Neural progenitor cell (in vitro differentiated cells): ENCODE results near the gene FAM163A. TPM values are rescaled to one million over a fixed set of nuclear protein-coding genes. Genes with fewer than 3 reads are reported as not detected.

Experiments used
- DNase-seq: peaks from one replicate; pipeline ENCODE4 v3.0.0-alpha.2; 2016; ENCODE audit warnings: low spot score
- H2AFZ ChIP-seq: fragments of 200-600 bp; sonication (generic); replicated peaks from 2 replicates; pipeline ENCODE4 v1.6.1; 2016; ENCODE audit warnings: antibody characterized with exemption
- H3F3A ChIP-seq: fragments of 200-600 bp; sonication (generic); 2 replicates; pipeline ENCODE4 v1.6.1; 2016; ENCODE audit warnings: antibody characterized with exemption, low read depth
- H3K27ac ChIP-seq: fragments of 200-600 bp; sonication (generic); 2 replicates; pipeline ENCODE4 v1.5.1; 2016; ENCODE audit warnings: mild to moderate bottlenecking
- H3K27me3 ChIP-seq: fragments of 200-600 bp; sonication (generic); 2 replicates; pipeline ENCODE4 v1.6.1; 2016; ENCODE audit warnings: mild to moderate bottlenecking, moderate library complexity
- H3K36me3 ChIP-seq: fragments of 200-600 bp; sonication (generic); 2 replicates; pipeline ENCODE4 v1.5.1; 2016
- H3K4me1 ChIP-seq: fragments of 200-600 bp; sonication (generic); 2 replicates; pipeline ENCODE4 v1.6.1; 2016; ENCODE audit warnings: mixed run types
- H3K4me2 ChIP-seq: fragments of 200-600 bp; sonication (generic); 2 replicates; pipeline ENCODE4 v1.6.1; 2016
- H3K4me3 ChIP-seq: fragments of 200-600 bp; sonication (generic); 2 replicates; pipeline ENCODE4 v1.5.1; 2016
- H3K79me2 ChIP-seq: fragments of 200-600 bp; sonication (generic); 2 replicates; pipeline ENCODE4 v1.6.1; 2016; ENCODE audit warnings: low read depth
- H3K9ac ChIP-seq: fragments of 200-600 bp; sonication (generic); 2 replicates; pipeline ENCODE4 v1.6.1; 2016
- H3K9me3 ChIP-seq: fragments of 200-600 bp; sonication (generic); 2 replicates; pipeline ENCODE4 v1.5.1; 2016; ENCODE audit warnings: low read depth
- H4K20me1 ChIP-seq: fragments of 200-600 bp; sonication (generic); 2 replicates; pipeline ENCODE4 v1.6.1; 2016; ENCODE audit warnings: low read depth
- H3K27ac Mint-ChIP-seq: 3 replicates; pipeline ENCODE4 v1.8.0; 2021; ENCODE audit warnings: mixed read lengths
- H3K27me3 Mint-ChIP-seq: 2 replicates; pipeline ENCODE4 v1.8.0; 2022; ENCODE audit warnings: low read depth, mild to moderate bottlenecking, inconsistent platforms, moderate library complexity, mixed read lengths; ENCODE audit not compliant: insufficient read depth
- H3K36me3 Mint-ChIP-seq: 3 replicates; pipeline ENCODE4 v1.8.0; 2021; ENCODE audit warnings: mixed read lengths
- H3K4me1 Mint-ChIP-seq: 3 replicates; pipeline ENCODE4 v1.8.0; 2021; ENCODE audit warnings: mixed read lengths
- H3K4me3 Mint-ChIP-seq: 3 replicates; pipeline ENCODE4 v1.8.0; 2021; ENCODE audit warnings: mild to moderate bottlenecking, moderate library complexity, mixed read lengths
- H3K9me3 Mint-ChIP-seq: 3 replicates; pipeline ENCODE4 v1.8.0; 2020; ENCODE audit warnings: mixed read lengths
- EZH2 ChIP-seq: fragments of 200-600 bp; sonication (generic); IDR thresholded peaks from 2 replicates; pipeline ENCODE4 v1.6.1; 2017; ENCODE audit warnings: antibody characterized with exemption, mild to moderate bottlenecking, moderate library complexity
- EZH2phosphoT487 ChIP-seq: fragments of 200-600 bp; sonication (generic); IDR thresholded peaks from 2 replicates; pipeline ENCODE4 v1.6.1; 2017; ENCODE audit warnings: antibody characterized with exemption
- total RNA-seq: library from RNA; depleted of rRNA; stranded (reverse); fragments of >200 nt; gene quantifications from 2 replicates; pipeline ENCODE4 v1.2.3, GENCODE V29; 2015; ENCODE audit warnings: low replicate concordance
- TF ChIP-seq, protein P1 (sequence below): fragments of 200-600 bp; sonication (generic); IDR thresholded peaks from 2 replicates; pipeline ENCODE4 v1.5.1; 2017; ENCODE audit warnings: antibody characterized with exemption, mild to moderate bottlenecking

FAM163A gene
- total RNA-seq, 1 donor from 2014 or later, result 0.11 TPM

DNA sequence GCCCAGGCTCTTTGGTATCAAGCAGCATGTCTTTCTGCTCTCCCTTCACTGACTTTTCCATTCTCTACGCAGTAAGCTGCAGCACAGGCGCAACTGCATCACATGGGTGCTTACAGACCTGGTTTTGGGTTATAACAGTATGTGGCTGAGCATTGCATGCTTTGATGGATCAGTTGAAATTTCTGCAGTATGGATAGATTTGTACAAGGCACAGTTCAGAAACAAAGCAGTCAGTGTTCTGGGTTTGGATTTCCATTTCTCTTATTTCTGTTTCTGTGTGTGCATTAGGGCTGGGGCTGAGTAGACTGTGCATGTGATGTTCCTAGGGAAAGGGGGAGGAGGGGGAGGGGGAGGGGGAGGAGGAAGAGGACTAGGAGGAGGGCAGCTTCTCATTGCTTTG, 4.5 kb downstream of the FAM163A start:
- Histone ChIP-seq H3K9ac (no peak overlapping the region), H3K79me2 (no peaks in the 10 kb centered on the region), H3K27me3 (peaks cover 66% of the 10 kb centered on the region), H3K36me3 (no peaks in the 10 kb centered on the region), H3K4me2 (no peak overlapping the region), H3K9me3 (peaks cover 4% of the 10 kb centered on the region), H2AFZ (no peak overlapping the region), H3K4me3 (no peak overlapping the region), H3K27ac (no peak overlapping the region), H3K4me1 (no peaks in the 10 kb centered on the region), H3F3A (no peaks in the 10 kb centered on the region), H4K20me1 (no peaks in the 10 kb centered on the region)
- peaks cover 8% of the 10 kb centered on the region for H3K4me1 Mint-ChIP-seq
- no peak for TF ChIP-seq EZH2phosphoT487
- no peak for TF ChIP-seq EZH2
- TF ChIP-seq, protein P1, sequence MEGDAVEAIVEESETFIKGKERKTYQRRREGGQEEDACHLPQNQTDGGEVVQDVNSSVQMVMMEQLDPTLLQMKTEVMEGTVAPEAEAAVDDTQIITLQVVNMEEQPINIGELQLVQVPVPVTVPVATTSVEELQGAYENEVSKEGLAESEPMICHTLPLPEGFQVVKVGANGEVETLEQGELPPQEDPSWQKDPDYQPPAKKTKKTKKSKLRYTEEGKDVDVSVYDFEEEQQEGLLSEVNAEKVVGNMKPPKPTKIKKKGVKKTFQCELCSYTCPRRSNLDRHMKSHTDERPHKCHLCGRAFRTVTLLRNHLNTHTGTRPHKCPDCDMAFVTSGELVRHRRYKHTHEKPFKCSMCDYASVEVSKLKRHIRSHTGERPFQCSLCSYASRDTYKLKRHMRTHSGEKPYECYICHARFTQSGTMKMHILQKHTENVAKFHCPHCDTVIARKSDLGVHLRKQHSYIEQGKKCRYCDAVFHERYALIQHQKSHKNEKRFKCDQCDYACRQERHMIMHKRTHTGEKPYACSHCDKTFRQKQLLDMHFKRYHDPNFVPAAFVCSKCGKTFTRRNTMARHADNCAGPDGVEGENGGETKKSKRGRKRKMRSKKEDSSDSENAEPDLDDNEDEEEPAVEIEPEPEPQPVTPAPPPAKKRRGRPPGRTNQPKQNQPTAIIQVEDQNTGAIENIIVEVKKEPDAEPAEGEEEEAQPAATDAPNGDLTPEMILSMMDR, result no peak
- no peaks in the 10 kb centered on the region for H3K36me3 Mint-ChIP-seq
- H3K9me3 Mint-ChIP-seq, result peaks cover 9% of the 10 kb centered on the region
- DNase-seq, result no peak
- no peak overlapping the region for H3K27ac Mint-ChIP-seq
- peaks cover 34% of the 10 kb centered on the region for H3K27me3 Mint-ChIP-seq
- H3K4me3 Mint-ChIP-seq, result no peak overlapping the region

DNA sequence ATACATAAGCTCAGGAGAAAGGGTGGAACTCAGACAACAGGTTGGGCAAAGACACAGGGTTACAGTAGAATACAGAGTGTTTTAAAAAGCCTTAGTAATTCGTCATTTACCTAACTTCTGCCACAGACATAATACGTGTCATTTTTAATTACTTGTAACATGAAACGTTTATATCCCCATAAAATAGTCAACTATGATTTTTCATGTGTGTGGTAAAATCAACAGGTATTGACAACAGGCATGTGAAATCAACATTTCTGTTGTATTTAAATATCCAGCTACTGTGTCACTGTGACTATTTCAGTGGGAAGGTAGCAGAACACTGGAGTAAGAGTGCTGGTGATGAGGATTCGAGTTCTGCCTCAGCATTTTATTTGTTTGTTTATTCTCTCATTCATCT, 5.7 kb downstream of the FAM163A start:
- Mint-ChIP-seq H3K4me3 (no peak overlapping the region), H3K27me3 (peaks cover 33% of the 10 kb centered on the region), H3K27ac (no peak overlapping the region), H3K9me3 (peaks cover 9% of the 10 kb centered on the region), H3K36me3 (no peaks in the 10 kb centered on the region), H3K4me1 (peaks cover 5% of the 10 kb centered on the region)
- Histone ChIP-seq H3K27me3 (peaks cover 55% of the 10 kb centered on the region), H3K79me2 (no peaks in the 10 kb centered on the region), H3K9ac (no peak overlapping the region), H3K4me1 (no peaks in the 10 kb centered on the region), H3K4me2 (no peak overlapping the region), H4K20me1 (no peaks in the 10 kb centered on the region), H2AFZ (no peak overlapping the region), H3K9me3 (peaks cover 4% of the 10 kb centered on the region), H3K36me3 (no peaks in the 10 kb centered on the region), H3K27ac (no peak overlapping the region), H3F3A (no peaks in the 10 kb centered on the region), H3K4me3 (no peak overlapping the region)
- TF ChIP-seq EZH2, result no peak
- no peak for DNase-seq

DNA sequence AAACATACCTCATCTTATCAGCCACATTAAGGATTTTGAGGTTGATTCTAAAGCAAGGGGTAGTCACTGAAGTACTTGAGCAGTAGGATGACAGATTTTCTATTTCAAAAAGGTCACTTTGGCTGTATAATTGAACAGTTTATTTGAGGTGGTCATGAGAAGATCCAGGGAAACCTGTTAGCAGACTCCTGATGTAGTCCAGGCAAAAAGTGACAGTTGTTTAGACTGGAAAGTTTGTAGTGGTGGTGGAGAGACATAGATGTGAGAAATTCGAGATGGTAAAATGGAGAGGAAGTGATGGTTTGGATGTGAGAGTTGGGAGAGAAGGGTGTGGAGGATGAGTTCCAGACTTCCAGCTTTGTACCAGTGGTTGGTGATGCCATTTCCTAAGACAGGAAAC, 7.5 kb downstream of the FAM163A start:
- Histone ChIP-seq H4K20me1 (no peaks in the 10 kb centered on the region), H3K4me1 (no peaks in the 10 kb centered on the region), H2AFZ (no peak overlapping the region), H3K4me3 (no peak overlapping the region), H3K79me2 (no peaks in the 10 kb centered on the region), H3K27ac (no peak overlapping the region), H3K27me3 (peaks cover 36% of the 10 kb centered on the region), H3K4me2 (no peak overlapping the region), H3F3A (no peaks in the 10 kb centered on the region), H3K9me3 (peaks cover 4% of the 10 kb centered on the region), H3K36me3 (no peaks in the 10 kb centered on the region), H3K9ac (no peak overlapping the region)
- Mint-ChIP-seq H3K36me3 (no peaks in the 10 kb centered on the region), H3K4me3 (no peak overlapping the region), H3K27me3 (peaks cover 20% of the 10 kb centered on the region), H3K27ac (no peak overlapping the region), H3K9me3 (peaks cover 7% of the 10 kb centered on the region), H3K4me1 (no peaks in the 10 kb centered on the region)
- TF ChIP-seq EZH2 (no peak), EZH2phosphoT487 (no peak)
- TF ChIP-seq, protein P1, result no peak
- DNase-seq, result no peak

DNA sequence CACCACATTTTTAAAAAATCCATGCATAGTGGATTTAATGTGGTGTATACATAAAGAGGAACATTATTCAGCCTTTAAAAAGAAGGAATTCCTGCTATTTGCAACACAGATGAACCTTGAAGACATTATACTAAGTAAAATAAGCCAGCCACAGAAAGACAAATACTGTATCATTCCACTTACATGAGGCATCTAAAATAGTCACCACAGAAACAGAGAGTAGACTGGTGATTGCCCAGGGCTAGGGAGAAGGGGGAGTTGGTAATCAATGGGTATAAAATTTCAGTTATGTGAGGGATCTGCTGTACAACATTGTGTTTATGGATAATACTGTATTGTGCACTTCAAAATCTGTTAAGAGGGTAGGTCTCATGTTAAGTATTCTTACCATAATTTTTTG, 10.0 kb downstream of the FAM163A start:
- no peak overlapping the region for H3K4me3 Mint-ChIP-seq

More for the DNA sequence above, 10.0 kb downstream of the FAM163A start:
- Histone ChIP-seq H2AFZ (no peak overlapping the region), H4K20me1 (no peaks in the 10 kb centered on the region), H3F3A (no peaks in the 10 kb centered on the region), H3K9me3 (peaks cover 4% of the 10 kb centered on the region), H3K4me2 (no peak overlapping the region), H3K36me3 (no peaks in the 10 kb centered on the region), H3K4me1 (no peaks in the 10 kb centered on the region), H3K27ac (no peak overlapping the region), H3K79me2 (no peaks in the 10 kb centered on the region), H3K27me3 (peaks cover 12% of the 10 kb centered on the region), H3K9ac (no peak overlapping the region), H3K4me3 (no peak overlapping the region)
- peaks cover 7% of the 10 kb centered on the region for H3K9me3 Mint-ChIP-seq
- DNase-seq, result no peak
- no peaks in the 10 kb centered on the region for H3K4me1 Mint-ChIP-seq
- H3K27me3 Mint-ChIP-seq, result peaks cover 8% of the 10 kb centered on the region
- H3K36me3 Mint-ChIP-seq, result no peaks in the 10 kb centered on the region
- no peak overlapping the region for H3K27ac Mint-ChIP-seq
- TF ChIP-seq EZH2phosphoT487 (no peak), EZH2 (no peak)
- TF ChIP-seq, protein P1, result no peak
